Measurements from ENCODE around the gene B3GNT5. TPM values are rescaled to one million over a fixed set of nuclear protein-coding genes. Genes with fewer than 3 reads are reported as not detected.

B3GNT5 gene
- total RNA-seq, 1 experiment from 2014 or later, result 22.8 TPM

DNA sequence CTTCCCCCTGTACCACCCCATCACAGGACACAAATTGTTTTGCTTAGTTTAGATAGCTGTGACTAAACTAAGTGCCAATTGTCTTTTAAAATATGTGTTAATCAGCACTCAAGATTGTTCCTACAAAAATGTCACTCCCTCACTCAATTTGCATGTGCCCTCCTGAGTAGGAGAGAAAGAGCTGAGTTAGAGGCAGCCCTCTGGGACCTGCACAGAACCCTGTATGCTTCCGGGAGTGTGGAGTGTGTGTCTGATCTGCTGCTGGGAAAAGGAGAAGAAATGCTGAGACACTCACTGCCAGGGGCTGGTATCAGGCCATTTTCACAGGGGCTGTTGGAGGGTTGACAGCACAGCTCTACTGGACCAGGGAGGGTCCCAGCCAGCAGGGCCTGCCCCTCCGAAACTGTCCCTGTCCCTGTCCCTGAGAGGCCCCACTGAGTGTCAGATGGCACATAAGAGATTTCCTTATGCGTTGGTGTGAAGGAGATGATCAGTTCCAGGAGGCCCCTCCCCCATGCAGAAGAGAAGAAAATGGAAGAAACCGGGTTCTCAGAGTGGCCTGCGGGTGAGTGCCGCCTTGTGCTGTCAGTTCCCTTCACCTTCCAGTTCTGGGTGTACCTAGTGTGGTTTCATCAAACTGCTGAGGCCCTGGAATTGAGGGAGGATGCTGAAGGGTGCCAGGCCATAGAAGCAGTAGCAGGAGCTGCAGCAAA lies 3.9 kb upstream of the B3GNT5 start:
- H3K4me3 ChIP-seq (ENCODE audit: low read depth in 2 of 2, low read length in 2 of 2), result no peak overlapping the region
- intact Hi-C loops (cut with micrococcal nuclease; ENCODE audit: unreplicated experiment), result no loop called here

DNA sequence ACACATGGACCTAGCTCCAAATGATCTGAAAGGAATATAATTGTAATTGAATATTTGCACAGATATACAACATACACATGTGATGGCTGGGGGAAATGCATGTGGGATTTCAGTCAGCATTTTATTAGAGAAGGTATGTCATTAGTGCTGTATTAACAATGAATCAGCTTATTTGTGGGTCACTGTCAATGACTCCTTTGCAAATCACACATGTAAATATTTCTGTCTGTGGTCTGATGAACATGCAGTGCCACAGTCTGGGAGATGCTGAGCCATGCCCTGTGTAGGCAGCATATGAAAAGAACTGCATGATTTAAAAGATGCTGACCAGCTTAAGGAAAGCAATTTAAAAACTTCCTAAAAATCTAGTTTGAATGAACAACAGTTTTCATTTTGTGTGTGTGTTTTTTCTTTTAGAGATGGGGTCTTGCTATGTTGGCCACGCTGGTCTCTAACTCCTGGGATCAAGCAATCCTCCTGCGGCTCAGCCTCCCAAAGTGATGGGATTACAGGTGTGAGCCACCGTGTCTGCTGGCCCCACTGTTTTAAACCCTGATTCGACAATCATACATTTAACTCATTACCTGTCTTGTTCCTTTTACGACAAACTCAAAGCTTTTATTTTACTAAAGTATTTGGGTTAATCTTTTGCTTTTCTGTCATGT lies 803 bp upstream of the B3GNT5 start:
- intact Hi-C loops (cut with micrococcal nuclease; ENCODE audit: unreplicated experiment) (loop anchor here (10.0 kb wide), 1 partner anchor 133 kb away; no protein-coding TSS in a partner anchor), in situ Hi-C loops (cut with HindIII; ENCODE audit: low pct_unique_long_range_greater_than_20kb, low sequenced_read_pairs) (no loop called here)
- TF ChIP-seq TCF7L2 (IDR thresholded peaks at IDR 0.05; ENCODE audit: low read depth, low read length) (no peak), POLR2AphosphoS5 (IDR thresholded peaks at IDR 0.05; ENCODE audit: low read depth, low read length) (no peak), SIN3A (IDR thresholded peaks at IDR 0.05; ENCODE audit: borderline replicate concordance, insufficient read depth, low read depth, low read length) (no peak)
- TF ChIP-seq, protein P1, sequence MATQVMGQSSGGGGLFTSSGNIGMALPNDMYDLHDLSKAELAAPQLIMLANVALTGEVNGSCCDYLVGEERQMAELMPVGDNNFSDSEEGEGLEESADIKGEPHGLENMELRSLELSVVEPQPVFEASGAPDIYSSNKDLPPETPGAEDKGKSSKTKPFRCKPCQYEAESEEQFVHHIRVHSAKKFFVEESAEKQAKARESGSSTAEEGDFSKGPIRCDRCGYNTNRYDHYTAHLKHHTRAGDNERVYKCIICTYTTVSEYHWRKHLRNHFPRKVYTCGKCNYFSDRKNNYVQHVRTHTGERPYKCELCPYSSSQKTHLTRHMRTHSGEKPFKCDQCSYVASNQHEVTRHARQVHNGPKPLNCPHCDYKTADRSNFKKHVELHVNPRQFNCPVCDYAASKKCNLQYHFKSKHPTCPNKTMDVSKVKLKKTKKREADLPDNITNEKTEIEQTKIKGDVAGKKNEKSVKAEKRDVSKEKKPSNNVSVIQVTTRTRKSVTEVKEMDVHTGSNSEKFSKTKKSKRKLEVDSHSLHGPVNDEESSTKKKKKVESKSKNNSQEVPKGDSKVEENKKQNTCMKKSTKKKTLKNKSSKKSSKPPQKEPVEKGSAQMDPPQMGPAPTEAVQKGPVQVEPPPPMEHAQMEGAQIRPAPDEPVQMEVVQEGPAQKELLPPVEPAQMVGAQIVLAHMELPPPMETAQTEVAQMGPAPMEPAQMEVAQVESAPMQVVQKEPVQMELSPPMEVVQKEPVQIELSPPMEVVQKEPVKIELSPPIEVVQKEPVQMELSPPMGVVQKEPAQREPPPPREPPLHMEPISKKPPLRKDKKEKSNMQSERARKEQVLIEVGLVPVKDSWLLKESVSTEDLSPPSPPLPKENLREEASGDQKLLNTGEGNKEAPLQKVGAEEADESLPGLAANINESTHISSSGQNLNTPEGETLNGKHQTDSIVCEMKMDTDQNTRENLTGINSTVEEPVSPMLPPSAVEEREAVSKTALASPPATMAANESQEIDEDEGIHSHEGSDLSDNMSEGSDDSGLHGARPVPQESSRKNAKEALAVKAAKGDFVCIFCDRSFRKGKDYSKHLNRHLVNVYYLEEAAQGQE (IDR thresholded peaks at IDR 0.05; ENCODE audit: insufficient read depth in 1 of 2, low read depth in 2 of 2, low read length in 1 of 2), result no peak
- TF ChIP-seq, protein P2, sequence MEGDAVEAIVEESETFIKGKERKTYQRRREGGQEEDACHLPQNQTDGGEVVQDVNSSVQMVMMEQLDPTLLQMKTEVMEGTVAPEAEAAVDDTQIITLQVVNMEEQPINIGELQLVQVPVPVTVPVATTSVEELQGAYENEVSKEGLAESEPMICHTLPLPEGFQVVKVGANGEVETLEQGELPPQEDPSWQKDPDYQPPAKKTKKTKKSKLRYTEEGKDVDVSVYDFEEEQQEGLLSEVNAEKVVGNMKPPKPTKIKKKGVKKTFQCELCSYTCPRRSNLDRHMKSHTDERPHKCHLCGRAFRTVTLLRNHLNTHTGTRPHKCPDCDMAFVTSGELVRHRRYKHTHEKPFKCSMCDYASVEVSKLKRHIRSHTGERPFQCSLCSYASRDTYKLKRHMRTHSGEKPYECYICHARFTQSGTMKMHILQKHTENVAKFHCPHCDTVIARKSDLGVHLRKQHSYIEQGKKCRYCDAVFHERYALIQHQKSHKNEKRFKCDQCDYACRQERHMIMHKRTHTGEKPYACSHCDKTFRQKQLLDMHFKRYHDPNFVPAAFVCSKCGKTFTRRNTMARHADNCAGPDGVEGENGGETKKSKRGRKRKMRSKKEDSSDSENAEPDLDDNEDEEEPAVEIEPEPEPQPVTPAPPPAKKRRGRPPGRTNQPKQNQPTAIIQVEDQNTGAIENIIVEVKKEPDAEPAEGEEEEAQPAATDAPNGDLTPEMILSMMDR (IDR thresholded peaks at IDR 0.05), result no peak
- BruUV-seq (replicated peaks), result no TSS peak
- no peaks in the 10 kb centered on the region; the same call in 1 of the 2 replicates for H3K36me3 ChIP-seq (ENCODE audit: control insufficient read depth, insufficient read depth, low read length)
- ChIA-PET CTCF (interaction anchor here (1.0 kb wide), 1 partner anchor 133 kb away, joined by 4 read pairs; no protein-coding TSS in a partner anchor), POLR2A (interaction anchor here (0.5 kb wide), 2 partner anchors 137 to 146 kb away, joined by 3 to 5 read pairs; no protein-coding TSS in a partner anchor)
- H3K9me3 ChIP-seq (ENCODE audit: control insufficient read depth, insufficient read depth, low read depth, low read length), result no peaks in the 10 kb centered on the region
- no peaks in the 10 kb centered on the region for H3K27me3 ChIP-seq (ENCODE audit: control insufficient read depth, insufficient read depth, low read length)
- peak overlapping the region; percentile 69 for H3K27ac ChIP-seq (ENCODE audit: low read length)
- ATAC-seq, result no peak
- no peak for DNase-seq (ENCODE audit: low read depth, low spot score)
- H3K4me1 ChIP-seq (ENCODE audit: control insufficient read depth, insufficient read depth, low read length), result peaks cover 16% of the 10 kb centered on the region
- peak overlapping the region; percentile 83 to 95; a peak in 3 of 4 replicates for H3K4me3 ChIP-seq (ENCODE audit: low read depth in 2 of 2, low read length in 2 of 2)

More for the DNA sequence above, 3.9 kb upstream of the B3GNT5 start:
- no peak for ATAC-seq
- H3K4me1 ChIP-seq (ENCODE audit: control insufficient read depth, insufficient read depth, low read length), result peaks cover 3% of the 10 kb centered on the region; the same call in 1 of the 2 replicates
- DNase-seq (ENCODE audit: low read depth, low spot score), result no peak
- no peak for TF ChIP-seq POLR2AphosphoS5 (IDR thresholded peaks at IDR 0.05; ENCODE audit: low read depth, low read length)
- TF ChIP-seq TCF7L2 (IDR thresholded peaks at IDR 0.05; ENCODE audit: low read depth, low read length), result no peak
- no peak for TF ChIP-seq SIN3A (IDR thresholded peaks at IDR 0.05; ENCODE audit: borderline replicate concordance, insufficient read depth, low read depth, low read length)
- TF ChIP-seq, protein P2 (IDR thresholded peaks at IDR 0.05), result no peak
- TF ChIP-seq, protein P1 (IDR thresholded peaks at IDR 0.05; ENCODE audit: insufficient read depth in 1 of 2, low read depth in 2 of 2, low read length in 1 of 2), result no peak
- H3K9me3 ChIP-seq (ENCODE audit: control insufficient read depth, insufficient read depth, low read depth, low read length), result no peaks in the 10 kb centered on the region
- ChIA-PET CTCF (no interaction called here), POLR2A (no interaction called here)
- no TSS peak for BruUV-seq (replicated peaks)
- H3K36me3 ChIP-seq (ENCODE audit: control insufficient read depth, insufficient read depth, low read length), result no peaks in the 10 kb centered on the region; the same call in 1 of the 2 replicates
- H3K27me3 ChIP-seq (ENCODE audit: control insufficient read depth, insufficient read depth, low read length), result no peaks in the 10 kb centered on the region
- no peak overlapping the region for H3K27ac ChIP-seq (ENCODE audit: low read length)
- in situ Hi-C loops (cut with HindIII; ENCODE audit: low pct_unique_long_range_greater_than_20kb, low sequenced_read_pairs), result no loop called here

All from Panc1 (cell line).